SHP77 (cell line): Measurements from ENCODE around the gene CORO1C.
A peak's percentile ranks its signal among the peaks of the same experiment; 100 is the strongest.
"Not testable (repeated sequence)": the region's sequence is repeated elsewhere in the genome, so short reads cannot be mapped to it uniquely, and the experiment has no call there.

Experiments
- DNase-seq, 2 experiments: peaks; one replicate each; lab custom pipeline; 2025; lab: John Stamatoyannopoulos, UW

The CORO1C gene

DNA sequence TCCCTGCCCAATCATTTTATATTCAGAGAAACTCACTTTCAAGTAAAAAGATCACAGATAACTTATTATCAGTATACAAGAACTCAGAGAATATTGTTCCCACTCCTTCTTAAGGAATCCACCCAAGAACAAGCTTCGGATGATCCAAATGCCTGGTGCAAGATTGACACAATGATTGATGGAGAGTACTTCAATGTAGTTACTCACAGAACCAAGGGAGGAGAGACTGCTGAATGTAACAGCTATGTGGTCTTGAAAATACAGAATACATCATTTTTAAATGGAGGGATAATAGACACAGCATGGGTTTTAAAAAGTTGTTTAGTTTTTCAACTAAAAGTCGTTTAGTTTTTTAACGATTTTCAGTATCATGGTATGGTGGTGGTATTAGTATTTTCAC lies 59.3 kb downstream of the CORO1C start:
- no peak for DNase-seq

DNA sequence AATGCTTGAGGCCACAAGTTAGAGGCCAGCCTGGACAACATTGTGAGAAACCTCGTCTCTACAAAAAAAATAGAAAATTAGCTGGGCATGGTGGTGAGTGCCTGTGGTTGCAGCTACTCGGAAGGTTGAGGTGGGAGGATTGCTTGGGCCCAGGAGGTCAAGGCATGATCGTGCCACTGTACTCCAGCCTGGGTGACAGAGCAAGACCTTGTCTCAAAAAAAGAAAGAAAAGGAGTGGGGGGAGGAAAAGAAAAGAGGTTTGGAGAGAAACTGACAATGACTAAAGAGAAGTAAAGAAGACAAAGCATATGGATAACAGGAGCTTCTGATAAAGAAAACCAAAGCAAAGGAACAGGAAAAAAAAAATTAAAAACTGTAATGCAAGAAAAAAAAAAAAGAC lies 60.2 kb downstream of the CORO1C start:
- no peak for DNase-seq

DNA sequence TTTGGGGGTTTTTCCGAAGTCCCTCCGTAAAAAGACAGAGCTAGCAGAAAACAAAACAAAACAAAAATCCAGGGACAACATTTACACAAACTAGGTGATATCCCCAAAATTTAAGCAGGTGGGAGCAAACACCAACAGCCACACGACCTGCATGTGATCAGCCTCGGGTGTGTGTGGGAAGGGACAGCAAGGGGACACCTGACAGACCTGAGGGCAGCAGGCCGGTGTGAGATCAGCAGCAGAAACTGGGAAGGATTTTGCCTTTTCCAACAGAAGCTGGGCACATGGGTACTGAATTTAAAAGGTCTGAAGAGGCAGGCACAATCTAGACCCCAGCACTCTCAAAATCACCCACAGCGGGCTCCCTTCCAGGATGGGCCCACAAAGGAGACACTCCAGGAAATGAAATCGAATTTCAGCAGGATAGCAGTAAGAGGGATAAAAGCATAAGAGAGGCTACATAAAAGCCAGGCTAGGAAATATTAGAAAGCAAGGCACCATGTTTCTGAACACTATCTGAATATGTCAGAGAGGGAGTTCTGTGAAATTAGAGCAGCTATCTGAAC lies 61.2 kb downstream of the CORO1C start:
- no peak for DNase-seq

DNA sequence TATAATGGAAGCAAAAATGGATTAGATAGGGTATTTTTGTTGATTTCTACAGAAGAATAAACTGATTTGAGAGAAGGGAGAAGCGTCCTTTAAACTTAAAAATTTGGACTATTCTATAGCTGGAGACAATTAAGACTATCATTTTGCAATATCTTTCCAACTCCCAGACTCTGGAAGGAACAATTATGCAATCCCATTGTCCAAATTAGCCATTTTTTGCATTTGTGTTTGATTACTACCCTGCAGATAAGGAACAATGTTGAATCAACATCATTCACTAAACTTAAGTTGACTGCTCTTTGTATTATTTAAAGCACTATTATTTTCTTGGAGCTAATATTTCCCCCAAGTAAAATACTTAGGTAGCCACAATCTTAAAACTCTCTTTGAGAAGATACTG lies 62.8 kb downstream of the CORO1C start:
- DNase-seq: no peak

DNA sequence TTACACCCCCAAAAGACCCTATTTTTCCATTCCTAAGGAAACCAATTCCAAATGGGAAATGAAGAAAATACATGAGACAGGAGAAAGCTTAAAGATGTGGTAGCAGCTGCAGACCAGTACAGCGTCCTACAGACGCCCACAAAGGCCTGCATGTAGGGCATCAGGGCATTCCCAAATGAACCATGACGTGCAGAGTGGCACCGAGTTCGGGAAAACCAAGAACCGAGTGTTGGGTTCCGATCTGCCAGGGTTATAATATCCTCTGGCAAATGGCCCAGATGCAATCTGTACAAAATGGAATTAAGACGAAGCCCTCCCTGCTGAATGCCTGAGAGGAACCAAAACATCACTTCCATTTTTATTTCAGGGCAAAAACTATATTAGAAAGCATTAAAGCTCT lies 63.3 kb downstream of the CORO1C start:
- DNase-seq: no peak

DNA sequence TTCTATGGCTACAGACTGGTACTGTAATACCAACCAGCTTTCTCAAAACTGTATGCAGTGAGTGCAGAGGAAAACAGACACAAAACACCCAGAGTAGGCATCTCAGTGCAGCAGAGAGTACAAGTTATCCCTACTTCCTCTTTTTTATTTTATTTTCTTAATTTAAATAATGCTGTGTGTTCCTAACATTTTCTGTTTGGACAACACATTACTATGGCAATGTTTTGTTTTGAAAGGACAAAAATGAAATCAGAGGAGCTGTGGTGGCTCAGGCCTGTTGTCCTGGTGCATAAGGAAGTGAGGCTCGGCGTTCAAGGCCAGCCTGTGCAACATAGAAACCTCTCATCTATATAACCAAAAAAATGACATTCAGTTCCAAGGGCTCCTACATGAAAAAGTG lies 64.0 kb downstream of the CORO1C start:
- DNase-seq: no peak

DNA sequence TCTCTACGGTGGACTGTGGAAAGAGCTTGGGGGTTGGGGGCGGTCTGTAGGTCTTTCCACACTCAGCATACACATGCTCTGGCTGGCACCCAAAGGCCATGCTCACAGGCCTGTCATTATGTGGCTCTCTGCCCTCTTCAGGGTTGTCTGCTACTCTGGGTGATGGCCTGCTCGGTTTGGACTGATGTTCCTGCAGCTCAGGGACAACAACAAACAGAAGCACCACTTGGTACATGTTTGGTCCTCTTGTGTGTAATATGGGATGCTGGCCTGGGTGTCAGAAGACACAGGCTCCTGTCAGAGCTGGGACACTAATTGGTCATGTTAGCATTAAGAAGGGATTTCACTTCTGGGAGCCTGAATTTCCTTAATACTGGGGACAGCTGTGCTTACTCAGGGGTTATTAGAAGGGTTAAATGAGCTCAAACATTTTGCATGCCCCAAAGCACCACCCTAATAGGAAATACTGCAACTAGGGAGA lies 64.9 kb downstream of the CORO1C start:
- DNase-seq: peak; percentile 32 to 51

DNA sequence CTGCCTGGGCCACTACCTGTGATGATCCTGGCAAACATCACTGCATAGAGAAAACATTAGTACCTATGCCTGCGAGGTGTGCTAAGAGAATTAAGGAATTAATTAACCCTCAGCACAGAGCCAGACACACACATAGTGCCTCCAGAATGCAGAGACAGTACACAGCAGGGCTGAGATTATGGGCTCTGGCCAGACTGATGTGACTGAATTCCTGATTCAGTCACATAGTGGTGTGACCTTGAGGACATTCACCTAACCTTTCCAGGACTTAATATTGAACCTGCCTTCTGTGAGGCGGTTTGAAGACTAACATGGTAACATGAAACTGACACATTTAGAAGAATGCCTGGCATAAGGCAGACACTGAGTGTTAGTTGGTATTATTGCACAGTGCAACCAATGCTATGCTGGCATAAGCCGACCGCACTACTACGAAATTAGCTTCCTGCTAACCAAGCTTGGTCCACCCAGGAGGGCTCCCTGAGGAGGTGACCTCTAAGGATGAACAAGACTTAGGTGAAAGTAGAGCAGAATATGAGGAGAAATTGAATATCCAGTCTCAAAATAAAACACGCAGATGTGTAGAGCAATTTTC lies 65.6 kb downstream of the CORO1C start:
- no peak for DNase-seq

DNA sequence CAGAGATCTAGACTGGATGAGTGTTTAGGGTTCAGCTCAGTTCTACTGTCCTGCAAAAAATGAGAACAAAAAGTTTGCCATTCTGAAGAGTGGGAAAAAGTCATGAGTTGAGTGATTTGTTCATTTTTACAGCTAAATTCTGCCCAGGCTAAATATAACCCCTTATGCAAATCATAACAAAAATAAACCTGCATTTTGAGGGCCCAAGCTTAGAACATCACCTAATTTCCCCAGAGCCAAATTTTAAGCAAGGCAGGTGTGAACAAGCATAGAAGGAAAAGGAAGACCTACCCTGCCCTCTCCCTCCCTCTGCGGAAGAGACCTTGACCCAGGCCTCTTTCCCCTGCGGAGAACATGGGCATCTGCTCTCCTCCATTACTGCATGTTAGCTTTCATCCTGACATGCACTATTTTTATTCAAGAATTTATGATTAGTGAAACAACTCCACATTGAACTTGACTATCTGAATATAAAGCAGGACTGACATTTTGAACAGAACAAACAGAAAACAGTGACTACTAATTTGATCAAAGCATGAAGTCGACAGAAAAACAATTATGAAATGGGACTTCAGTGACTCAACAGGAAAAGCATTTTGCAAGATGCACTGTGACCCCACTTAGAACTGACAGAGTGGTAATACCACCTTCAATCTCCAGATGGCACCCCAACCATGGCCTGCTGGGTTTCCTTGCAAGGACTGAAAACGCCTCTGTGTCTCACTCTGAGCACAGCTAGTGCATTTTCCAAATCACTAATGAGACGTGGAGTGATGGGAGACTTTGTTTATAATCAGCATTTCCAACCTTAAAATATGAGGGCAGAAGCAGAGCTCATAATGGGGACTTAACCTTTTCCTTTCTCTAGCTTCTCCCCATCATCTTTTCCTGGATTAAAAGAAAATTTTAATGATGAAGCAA lies 66.7 kb downstream of the CORO1C start:
- peak; percentile 73 to 76 for DNase-seq

DNA sequence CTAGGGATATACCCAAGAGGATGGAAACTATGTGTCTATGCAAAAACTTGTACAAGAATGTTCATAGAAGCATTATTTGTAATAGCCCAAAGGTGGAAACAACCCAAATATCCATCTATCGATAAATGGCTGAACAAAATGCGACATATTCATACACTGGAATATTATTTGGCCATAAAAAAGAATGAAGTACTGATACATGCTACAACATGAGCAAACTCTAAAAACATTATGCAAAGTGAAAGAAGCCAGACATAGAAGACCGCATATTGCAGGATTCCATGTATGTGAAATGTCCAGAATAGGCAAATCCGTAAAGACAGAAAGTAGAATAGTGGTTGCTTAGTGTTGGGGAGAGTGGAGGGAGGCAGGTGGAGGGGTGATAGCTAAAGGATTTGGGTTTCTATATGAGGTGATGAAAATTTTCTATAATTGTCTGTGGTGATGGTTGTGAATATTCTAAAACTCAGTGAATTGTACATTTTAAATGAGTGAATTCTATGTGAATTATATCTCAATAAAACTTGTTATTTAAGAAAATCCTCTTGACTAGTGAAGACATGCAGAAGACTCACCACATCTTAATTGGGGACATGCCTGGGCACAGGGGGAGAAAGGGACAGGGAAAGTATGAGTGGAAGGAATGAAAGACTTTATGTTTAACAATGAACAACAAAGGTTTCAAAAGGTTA lies 67.8 kb downstream of the CORO1C start:
- DNase-seq: no peak

DNA sequence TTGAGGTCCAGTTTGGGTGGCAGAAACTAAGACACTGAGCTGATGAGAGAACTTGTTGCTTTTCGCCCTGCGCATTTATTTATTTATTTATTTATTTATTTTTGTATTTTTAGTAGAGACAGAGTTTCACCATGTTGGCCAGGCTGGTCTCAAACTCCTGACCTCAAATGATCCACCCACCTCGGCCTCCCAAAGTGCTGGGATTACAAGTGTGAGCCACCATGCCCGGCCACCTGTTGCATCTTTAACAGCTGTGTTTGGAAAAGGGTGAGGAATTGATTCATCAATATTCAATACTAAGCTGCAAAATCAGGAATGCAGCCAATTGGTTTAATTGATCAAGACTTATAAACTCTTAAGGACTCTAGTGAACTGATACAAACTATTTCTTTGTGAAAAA lies 73.2 kb downstream of the CORO1C start:
- not testable (repeated sequence) for DNase-seq

DNA sequence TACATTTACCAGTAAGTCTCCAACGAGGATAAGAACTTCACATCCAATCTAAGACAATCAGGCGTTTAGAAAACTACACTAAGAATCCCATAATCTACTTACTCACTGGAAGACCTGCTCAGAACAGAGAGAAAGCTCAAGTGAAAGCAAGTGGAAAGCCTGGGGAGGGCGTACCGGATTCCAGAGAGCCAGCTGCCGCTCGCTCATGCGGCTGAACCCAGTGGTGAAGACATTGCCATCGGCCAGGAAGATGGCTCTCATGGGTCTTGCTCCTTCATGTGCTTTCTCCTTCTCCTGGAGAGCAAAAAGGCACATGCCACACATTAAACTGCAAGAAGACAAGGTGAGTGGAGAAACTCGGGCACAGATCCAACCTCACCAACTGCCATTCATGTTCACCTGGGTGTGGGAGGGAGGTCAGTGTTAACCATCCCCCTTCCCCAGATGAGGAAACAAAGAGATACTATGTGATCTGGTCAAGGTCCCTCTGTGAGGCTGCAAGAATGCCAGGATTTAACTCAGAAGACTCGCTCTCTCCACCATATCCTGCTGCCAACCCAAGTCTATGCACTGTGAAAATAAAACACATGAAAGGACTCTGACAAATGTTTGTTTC lies 74.1 kb downstream of the CORO1C start:
- no peak for DNase-seq

DNA sequence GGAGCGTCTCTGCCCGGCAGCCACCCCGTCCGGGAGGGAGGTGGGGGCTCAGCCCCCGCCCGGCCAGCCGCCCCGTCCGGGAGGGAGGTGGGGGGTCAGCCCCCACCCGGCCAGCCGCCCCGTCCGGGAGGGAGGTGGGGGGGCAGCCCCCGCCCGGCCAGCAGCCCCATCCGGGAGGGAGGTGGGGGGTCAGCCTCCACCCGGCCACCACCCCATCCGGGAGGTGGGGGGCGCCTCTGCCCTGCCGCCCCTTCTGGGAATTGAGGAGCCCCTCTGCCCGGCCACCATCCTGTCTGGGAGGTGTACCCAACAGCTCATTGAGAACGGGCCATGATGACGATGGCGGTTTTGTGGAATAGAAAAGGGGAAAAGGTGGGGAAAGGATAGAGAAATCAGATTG lies 75.1 kb downstream of the CORO1C start:
- not testable (repeated sequence) for DNase-seq

DNA sequence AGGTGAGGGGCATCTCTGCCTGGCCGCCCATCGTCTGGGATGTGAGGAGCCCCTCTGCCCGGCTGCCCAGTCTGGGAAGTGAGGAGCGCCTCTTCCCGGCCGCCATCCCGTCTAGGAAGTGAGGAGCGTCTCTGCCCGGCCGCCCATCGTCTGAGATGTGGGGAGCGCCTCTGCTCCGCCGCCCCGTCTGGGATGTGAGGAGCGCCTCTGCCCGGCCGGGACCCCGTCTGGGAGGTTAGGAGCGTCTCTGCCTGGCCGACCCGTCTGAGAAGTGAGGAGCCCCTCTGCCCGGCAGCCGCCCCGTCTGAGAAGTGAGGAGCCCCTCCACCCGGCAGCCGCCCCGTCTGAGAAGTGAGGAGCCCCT lies 75.5 kb downstream of the CORO1C start:
- DNase-seq: not testable (repeated sequence)

DNA sequence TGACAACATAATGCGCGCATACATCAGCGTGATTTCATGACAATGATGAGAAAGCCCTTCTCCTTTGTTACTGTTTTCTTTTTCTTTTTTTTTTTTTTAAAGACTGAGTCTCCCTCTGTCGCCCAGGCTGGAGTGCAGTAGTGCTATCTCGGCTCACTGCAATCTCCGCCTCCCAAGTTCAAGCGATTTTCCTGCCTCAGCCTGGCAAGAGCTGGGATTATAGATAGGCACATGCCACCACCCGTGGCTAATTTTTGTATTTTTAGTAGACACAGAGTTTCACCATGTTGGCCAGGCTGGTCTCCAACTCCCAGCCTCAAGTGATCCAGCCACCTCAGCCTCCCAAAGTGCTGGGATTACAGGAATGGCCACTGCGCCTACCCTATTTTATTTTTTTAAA lies 76.7 kb downstream of the CORO1C start:
- DNase-seq: not testable (repeated sequence)

DNA sequence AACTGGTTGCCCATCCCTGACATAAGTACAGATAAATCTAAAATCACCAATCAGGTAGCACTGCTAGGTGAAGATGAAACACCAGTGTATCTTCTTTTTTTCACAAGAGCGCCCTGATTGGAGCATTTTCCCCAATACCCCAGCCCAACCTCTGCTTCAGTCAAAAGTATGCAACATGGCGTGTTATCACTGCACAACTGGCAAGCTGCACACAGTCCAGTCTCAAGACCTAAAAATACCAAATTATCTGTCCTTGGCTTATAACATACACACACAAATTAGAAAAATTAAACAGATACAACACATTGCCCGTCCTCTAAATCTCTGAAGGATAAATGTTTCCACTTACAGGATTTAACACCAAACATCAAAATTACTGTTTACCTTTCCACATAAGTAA lies 77.4 kb downstream of the CORO1C start:
- no peak for DNase-seq

DNA sequence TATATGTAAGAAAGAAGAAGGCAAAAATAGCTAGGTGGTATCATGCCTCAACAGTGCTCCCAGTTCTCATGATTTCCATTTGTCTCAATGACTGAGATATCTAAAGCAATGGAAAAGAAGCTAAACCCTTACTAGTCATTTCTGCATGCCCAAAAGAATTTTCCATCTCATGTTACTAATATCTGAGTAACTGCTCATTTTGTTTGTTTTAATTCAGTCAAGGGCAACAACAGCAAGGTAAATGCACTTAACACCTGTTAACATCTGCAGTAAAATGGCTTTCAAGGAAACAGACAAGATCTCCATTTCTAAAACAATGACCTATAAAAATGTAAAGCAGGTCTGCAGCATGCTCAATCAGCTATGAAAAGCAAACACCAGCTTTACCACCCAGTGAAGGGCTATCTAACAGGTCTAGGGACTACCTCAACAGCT lies 78.2 kb downstream of the CORO1C start:
- no peak for DNase-seq

DNA sequence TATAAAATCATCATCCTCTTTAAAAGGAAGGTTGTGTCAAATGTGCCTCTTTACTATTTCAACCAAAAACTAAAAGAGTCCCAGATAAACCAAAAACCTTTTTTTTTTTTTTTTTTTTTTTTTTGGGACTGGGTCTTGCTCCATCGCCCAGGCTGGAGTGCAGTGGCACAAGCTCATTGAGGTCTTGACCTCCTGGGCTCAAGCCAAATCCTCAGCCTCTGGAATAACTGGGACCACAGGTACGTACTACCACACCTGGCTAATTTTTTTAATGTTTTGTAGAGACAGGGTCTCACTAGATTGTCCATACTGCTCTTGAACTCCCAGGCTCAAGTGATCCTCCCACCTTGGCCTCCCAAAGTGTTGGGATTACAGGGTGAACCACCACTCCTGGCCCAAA lies 81.2 kb downstream of the CORO1C start:
- no peak for DNase-seq

DNA sequence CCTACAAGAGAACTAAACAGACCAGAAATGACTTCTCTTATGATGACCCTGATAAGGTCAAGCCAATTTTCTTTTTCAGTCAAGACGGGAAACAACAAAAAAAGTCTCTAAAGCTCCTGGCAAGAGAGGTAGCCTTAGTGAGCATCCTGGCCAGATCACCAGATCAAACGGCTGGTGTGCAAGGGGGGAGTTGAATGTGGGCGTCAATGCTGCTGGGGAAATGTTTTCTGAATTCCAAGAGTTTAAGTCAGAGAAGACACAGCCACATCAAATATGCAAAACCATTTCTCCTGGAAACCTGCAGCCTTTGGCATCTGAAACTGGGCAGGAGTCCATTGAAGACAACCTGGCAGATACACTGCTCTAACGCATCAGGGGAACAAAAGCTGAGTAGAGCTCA lies 81.6 kb downstream of the CORO1C start:
- no peak for DNase-seq

DNA sequence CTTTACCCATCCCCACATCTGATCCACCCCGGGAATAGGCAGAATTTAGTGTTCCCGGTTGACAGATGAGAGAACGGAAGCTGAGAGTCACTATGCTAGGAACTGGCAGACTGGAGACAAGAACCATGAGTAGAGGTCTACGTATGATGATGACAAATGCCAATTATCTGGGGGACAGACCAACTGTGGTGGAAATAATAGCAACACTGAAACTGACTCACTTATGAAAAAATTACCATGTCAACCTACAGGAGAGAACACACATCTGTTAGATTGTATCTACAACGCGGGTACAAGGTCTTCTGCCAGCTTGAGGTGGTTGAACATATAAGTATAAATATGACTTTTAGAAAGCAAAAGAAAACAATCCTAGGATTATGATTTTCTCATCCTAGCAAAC lies 82.2 kb downstream of the CORO1C start:
- DNase-seq: no peak

DNA sequence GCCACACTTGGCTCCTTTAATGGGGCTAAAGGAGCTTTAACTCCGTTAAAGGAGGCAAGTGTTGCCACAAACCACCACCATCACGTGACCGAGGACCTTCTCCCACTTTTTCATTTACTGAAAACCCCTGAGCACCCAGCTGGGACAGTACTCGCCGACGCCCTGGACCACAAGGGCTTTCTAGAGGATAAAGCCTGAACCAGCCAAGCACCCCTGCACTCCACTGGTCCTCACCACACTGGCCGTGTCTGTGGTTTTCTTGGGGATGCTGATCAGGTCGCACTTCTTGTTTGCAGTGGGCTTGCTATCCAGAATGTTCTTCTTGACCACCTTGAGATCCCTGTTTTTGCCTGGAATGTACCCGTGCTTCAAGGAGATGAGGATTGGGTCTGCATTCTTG lies 82.9 kb downstream of the CORO1C start:
- DNase-seq: no peak
